A204.1 (cell line): ENCODE results near the gene PRPH2.
"Not testable (repeated sequence)": the region's sequence is repeated elsewhere in the genome, so short reads cannot be mapped to it uniquely, and the experiment has no call there.

ENCODE experiments used
- FAIRE-seq: peaks from 2 replicates; lab custom pipeline; 2012; peaks lifted over from hg19 to GRCh38; lab: Jason Lieb, UNC

Gene PRPH2

DNA sequence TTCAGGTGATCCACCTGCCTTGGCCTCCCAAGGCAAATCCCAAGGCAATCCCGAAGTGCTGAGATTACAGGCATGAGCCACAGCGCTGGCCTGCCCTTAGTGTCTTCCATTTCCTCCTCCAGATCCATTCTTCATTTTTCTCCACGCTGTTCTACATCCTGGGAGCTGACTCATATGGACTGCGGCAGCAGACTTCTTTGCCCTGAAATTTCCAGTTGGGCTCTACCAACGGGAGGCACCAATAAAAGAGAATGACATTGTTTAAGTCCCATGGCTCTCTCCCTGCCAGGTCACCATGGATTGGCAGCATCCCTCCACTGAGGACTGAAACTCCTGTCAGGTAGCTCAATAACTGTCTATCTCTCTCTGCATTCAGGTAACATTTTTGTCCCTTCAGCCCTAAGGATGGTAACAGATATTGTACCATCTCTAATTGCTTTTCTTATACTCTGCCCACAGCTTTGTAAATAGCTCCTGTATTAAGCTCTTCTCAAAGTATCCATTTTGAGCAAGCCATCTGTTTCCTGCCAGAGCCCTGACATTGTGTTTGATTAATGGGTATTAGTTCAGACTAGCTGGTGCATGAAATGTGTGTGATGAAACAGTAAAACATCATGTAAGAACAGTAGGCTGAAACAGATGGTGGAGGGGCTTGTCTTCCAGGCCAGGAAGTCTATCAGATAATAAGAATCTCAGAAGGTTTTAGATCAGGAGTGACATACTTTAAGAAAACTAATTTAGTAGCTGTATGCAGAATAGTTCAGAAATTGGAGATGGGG, 19.9 kb upstream of the PRPH2 start:
- no peak for FAIRE-seq

DNA sequence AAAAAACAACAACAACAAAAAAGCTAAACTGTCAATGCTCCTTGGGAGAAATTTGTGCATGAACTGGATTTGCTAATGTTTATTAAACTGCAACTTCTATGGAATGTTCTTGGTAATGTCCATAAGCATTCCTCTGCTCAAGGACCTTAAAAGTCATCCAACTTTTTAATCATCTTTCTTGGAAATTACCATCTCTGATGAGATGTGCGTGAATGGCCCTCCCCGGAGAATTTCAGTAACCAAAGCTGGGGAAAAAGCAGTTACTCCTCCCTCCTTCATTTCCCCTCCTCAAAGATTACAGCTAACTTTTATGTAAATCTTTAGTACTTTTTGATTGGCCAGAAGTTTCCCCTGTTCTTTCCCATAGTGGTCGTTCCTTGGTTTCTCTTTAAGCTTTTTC, 18.3 kb upstream of the PRPH2 start:
- no peak for FAIRE-seq

DNA sequence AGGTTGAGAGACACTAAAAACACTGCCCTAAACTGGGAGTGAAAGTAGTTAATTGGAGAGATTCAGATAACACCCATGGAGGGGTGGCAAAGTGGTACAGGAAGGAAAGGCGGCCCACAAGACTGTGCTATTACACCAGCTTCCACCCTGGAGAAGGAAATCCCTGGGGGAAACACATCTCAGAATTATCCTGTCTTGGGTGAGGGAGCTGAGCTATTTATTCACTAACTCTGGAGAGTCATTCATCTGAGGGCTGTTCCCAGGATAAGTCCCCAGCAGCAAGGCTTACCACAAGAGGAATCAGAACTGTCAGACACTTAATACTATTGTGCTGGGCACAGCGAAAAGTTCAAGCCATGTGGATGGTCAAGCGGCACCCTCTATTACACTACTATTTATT, 13.6 kb upstream of the PRPH2 start:
- no peak for FAIRE-seq

GRCh38 chr6:42733867-42734481, 11.6 kb upstream of the PRPH2 start:
- not testable (repeated sequence) for FAIRE-seq

DNA sequence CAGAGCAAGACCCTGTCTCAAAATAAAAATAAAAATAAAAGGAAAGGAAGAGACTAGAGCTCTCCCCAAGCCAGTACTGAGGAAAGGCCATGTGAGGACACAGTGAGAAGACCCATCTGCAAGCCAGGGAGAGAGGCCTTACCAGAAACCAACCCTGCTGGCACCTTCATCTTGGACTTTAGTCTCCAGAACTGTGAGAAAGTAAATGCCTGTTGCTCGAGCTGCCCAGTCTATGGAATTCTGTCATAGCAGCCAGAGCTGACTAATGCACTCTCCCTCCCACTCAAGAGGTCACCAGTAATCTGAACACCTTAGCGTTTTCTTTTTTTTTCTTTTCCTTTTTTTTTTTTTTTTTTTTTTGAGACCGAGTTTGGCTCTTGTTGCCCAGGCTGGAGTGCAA, 7.3 kb upstream of the PRPH2 start:
- FAIRE-seq: no peak

- FAIRE-seq: no peak
These were observed 5.2 kb upstream of the PRPH2 start for GRCh38 chr6:42727627-42728026.

DNA sequence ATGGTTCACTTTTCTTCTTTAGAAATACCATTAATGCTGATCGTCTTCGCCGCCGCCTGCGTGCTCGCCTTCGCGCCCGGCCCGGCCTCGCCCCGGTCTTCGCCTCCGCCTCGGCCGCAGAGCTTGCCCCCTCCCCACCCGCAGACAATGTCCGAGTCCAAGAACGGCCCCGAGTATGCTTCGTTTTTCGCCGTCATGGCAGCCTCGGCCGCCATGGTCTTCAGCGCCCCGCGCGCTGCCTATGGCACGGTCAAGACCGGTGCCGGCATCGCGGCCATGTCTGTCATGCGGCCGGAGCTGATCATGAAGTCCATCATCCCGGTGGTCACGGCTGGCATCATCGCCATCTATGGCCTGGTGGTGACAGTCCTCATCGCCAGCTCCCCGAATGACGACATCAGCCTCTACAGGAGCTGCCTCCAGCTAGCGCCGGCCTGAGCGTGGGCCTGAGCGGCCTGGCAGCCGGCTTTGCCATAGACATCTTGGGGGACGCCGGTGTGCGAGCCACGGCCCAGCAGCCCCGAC, 4.8 kb upstream of the PRPH2 start:
- FAIRE-seq: no peak

DNA sequence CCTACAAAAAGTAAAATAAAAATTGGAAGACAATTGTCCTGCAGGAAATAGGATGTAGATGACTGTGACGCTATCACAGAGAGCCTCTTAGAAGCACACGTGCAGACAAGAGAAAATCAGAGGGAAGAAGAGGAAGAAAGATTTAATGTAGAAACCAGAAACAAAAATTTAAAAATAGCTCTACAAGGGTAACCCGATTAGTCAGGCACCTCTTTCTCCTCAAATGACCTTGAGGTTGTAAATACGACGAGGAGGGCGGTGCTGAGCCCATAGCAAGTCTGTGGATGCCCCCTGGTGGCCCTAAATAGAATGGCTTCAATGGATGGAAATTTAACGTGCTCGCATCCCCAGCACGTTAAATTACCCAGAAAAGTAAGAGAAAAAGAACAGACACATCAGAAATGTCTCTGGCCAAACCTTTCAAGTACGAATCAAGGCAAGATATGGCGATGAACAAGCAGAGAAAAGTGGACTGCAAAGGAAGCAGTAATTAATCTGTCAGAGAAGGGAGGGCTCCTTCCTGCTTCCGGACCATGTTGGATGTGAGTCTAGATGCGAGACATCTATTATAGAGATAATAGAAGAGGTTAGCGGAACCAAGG, 4.2 kb upstream of the PRPH2 start:
- peak; percentile 92 for FAIRE-seq

DNA sequence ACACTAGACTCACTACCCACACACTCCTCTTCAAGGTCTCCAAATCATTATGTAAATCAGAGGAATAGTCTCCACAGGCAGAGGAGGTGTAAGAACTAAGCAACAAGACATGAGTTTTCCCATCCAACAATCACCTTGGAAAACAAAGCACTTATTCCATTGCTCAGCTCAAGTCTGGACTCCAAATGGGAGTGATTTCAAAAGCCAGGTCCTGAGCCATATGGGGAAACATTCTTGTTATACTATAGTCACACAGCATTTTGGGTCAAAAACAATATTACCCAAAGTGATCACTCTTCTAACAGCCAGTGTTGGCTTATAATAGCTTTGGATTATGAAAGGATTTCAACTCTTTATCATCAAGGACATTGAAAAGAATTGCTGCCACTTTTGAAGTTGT, 3.6 kb upstream of the PRPH2 start:
- no peak for FAIRE-seq

GRCh38 chr6:42724825-42725224, 2.4 kb upstream of the PRPH2 start:
- FAIRE-seq: no peak

- FAIRE-seq: no peak
These were observed 1.7 kb downstream of the PRPH2 start for GRCh38 chr6:42720739-42721138.

DNA sequence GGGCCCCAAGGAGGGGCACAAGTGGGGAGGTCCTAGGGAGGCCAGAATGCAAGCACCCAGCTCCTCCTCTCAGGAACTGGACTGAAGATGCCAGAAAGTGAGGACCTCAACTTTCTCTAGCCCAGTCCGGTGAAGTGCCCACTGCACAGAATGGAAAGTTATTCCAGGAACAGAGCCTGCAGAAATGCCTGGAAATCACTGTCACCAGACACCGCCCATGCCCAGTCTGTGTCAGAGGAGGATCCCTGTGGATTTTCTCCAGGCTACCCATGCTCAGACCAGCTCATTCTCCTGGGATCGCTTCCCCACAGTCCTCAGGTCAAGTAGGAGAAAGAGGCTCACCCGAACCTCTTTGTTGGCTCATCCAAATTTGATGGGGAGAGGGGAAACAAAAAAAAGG, 6.5 kb downstream of the PRPH2 start:
- no peak for FAIRE-seq

DNA sequence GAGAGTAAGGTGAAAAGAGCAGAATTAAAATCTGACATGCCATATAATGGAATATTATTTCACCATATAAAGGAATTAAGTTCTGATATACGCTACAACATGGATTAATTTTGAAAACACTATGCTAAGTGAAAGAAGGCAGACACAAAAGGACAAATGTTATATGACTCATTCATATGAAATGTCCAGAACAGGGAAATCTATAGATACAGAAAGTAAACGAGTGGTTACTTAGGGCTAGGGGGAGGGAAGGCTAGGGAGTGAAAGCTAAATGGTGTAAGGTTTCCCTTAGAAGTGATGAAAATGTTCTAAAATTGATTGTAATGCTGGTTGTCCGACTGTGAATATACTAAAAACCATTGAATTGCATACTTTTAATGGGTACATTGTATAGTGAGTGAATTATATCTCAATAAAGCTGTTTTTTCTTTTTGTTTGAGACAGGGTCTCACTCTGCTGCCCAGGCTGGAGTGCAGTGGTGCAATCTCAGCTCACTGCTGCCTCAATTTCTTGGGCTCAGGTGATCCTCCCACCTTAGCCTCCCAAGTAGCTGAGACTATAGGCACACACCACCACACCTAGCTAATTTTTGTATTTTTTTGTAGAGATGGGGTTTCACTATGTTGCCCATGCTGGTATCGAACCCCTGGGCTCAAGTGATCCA, 8.2 kb downstream of the PRPH2 start:
- FAIRE-seq: no peak

DNA sequence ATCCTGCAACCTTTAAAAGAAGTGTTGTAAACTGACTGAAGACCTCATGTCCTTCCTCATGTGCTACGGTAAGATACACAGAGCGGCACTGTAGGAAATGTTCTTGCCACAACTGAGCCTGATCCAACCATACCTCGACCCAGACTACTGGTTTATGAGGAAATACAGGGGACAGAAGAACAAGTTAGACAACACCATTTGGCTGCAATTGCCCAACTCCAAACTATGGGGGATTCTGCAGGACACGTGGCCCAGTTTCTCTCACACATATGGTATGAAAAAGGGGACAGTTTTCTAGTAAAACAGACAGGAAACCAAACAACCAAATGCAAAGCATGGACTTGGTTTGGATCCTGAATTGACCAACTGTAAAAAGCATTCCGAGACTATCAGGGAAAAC, 10.5 kb downstream of the PRPH2 start:
- FAIRE-seq: no peak

DNA sequence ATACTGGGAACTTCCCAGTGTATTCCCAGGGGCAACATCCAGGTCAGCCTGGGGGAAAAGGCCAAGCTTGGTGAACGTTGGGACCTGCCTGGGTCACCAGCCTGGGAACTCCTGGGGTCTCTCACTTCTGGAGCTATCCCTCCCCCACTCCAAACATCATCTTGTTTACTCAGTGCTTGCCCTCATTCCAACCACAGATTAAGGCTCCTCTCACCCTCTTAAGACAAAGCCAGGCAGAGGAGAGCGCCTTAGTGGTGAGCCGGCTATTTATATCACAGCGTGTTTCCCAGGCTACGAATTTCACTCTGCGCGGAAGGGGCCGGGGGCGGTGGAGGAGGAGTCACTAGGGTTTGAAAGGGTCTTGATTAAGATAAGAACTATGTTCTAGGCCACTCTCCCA, 12.1 kb downstream of the PRPH2 start:
- FAIRE-seq: no peak

DNA sequence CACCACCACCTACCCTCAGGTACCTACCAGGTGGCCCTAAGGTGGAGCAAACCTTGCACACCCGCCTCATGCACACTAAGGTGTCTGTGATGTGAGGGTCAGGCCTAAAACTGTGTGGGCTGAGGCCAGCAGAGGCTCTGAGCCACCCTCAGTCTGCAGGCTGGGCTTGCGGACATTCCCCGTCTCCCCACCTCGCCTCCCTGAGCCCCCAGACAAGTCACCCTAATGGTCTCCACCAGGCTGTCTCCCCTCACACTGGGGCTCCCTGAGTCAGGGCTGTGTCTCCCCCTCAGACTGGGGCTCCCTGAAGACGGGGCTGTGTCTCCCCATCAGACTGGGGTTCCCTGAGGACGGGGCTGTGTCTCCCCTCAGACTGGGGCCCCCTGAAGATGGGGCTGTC, 12.5 kb downstream of the PRPH2 start:
- FAIRE-seq: no peak

- FAIRE-seq: no peak
These were observed 14.3 kb downstream of the PRPH2 start for GRCh38 chr6:42708096-42708495.

DNA sequence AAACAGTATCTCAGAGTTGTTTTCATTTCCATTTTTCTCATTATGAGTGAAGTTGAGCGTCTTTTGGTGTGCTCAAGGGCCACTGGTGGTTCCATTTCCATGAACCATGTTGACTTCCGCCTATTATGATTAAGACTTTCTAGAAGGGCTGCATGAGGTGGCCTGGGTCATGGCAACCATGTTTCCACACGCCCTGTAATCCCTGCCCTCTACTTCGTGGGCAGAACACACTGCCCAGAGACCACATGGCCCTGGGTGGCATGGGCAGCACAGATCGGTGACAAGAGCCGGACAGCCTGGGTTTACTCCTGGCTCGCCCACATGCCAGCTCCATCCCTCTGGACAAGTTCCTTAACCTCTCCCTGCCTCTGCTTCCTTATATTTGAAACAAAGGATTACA, 14.8 kb downstream of the PRPH2 start:
- no peak for FAIRE-seq

GRCh38 chr6:42704937-42705374, 17.4 kb downstream of the PRPH2 start:
- FAIRE-seq: no peak

DNA sequence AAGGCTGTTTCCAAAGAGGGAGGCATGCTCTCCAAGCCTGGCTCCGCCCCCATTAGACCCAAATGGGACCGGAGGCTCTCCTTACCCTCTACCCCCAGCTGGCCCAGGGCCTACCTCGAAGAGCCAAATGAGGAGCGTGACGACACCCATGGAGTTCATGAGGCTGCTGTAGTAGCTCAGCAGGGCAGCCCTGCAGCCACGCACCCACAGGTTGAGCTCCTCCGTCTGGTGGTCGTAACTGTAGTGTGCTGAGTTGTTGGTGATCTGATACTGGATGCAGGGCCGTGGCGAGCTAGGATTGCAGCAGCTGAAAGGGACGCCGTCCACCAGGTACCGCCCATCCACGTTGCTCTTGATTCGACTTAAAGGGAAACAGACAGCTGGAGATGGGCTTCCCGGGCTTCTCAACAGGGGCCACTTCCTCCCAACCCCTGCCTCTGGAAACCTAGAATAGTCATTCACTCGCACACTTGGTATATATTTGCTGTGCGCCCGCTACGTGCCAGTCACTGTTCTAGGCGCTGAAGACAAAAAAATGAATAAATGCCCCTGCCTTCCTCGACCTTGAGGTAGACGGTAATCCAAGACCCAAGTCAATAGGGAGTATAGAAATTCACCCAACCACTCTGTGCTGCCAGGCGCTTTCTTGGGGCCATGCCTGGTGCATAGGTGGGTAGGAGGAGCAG, 18.0 kb downstream of the PRPH2 start:
- FAIRE-seq: no peak

DNA sequence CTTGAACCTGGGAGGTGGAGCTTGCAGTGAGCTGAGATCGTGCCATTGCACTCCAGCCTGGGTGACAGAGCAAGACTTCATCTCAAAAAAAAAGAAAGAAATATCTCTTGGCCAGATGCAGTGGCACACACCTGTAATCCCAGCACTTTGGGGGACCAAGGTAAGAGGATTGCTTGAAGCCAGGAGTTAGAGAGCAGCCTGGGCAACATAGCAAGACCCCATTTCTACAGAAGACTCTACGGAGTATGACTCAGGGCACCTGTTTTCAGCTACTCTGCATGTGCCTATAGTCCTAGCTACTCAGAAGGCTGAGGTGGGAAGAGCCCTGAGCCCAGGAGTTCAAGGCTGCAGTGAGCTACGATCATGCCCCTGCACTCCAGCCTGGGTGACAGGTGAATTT, 19.6 kb downstream of the PRPH2 start:
- not testable (repeated sequence) for FAIRE-seq

- no peak for FAIRE-seq
These were observed 20.2 kb downstream of the PRPH2 start for GRCh38 chr6:42702200-42702599.
